ENCODE results near the gene MED16.

Gene MED16, protein sequence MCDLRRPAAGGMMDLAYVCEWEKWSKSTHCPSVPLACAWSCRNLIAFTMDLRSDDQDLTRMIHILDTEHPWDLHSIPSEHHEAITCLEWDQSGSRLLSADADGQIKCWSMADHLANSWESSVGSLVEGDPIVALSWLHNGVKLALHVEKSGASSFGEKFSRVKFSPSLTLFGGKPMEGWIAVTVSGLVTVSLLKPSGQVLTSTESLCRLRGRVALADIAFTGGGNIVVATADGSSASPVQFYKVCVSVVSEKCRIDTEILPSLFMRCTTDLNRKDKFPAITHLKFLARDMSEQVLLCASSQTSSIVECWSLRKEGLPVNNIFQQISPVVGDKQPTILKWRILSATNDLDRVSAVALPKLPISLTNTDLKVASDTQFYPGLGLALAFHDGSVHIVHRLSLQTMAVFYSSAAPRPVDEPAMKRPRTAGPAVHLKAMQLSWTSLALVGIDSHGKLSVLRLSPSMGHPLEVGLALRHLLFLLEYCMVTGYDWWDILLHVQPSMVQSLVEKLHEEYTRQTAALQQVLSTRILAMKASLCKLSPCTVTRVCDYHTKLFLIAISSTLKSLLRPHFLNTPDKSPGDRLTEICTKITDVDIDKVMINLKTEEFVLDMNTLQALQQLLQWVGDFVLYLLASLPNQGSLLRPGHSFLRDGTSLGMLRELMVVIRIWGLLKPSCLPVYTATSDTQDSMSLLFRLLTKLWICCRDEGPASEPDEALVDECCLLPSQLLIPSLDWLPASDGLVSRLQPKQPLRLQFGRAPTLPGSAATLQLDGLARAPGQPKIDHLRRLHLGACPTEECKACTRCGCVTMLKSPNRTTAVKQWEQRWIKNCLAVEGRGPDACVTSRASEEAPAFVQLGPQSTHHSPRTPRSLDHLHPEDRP

GRCh38 chr19:892894-893689 lies at the start of gene MED16, which contains the start of gene RNU6-9:
MED16 (minus strand) TSS chr19:893187; CDS start chr19:891131, 2,056 bp downstream.
RNU6-9 (plus strand) TSS chr19:893484.
- Histone ChIP-seq H3K9me3 (ENCODE audit: control insufficient read depth, insufficient read depth, low read length) (no peaks in the 10 kb centered on the region), H3K4me1 (ENCODE audit: insufficient read depth, low read length) (no peaks in the 10 kb centered on the region), H3K36me3 (ENCODE audit: insufficient read depth, low read length) (no peaks in the 10 kb centered on the region), H3K9ac (ENCODE audit: low read depth, low read length) (peak within 1 kb of the TSS; percentile 84)

- Histone ChIP-seq H3K4me1 (ENCODE audit: insufficient read depth, low read length) (no peaks in the 10 kb centered on the region), H3K9ac (ENCODE audit: low read depth, low read length) (no peak overlapping the region), H3K9me3 (ENCODE audit: control insufficient read depth, insufficient read depth, low read length) (no peaks in the 10 kb centered on the region), H3K36me3 (ENCODE audit: insufficient read depth, low read length) (peaks cover 3% of the 10 kb centered on the region; the same call in 1 of the 2 replicates)
These were observed 49.2 kb upstream of the MED16 start for GRCh38 chr19:942133-942645.

DNA sequence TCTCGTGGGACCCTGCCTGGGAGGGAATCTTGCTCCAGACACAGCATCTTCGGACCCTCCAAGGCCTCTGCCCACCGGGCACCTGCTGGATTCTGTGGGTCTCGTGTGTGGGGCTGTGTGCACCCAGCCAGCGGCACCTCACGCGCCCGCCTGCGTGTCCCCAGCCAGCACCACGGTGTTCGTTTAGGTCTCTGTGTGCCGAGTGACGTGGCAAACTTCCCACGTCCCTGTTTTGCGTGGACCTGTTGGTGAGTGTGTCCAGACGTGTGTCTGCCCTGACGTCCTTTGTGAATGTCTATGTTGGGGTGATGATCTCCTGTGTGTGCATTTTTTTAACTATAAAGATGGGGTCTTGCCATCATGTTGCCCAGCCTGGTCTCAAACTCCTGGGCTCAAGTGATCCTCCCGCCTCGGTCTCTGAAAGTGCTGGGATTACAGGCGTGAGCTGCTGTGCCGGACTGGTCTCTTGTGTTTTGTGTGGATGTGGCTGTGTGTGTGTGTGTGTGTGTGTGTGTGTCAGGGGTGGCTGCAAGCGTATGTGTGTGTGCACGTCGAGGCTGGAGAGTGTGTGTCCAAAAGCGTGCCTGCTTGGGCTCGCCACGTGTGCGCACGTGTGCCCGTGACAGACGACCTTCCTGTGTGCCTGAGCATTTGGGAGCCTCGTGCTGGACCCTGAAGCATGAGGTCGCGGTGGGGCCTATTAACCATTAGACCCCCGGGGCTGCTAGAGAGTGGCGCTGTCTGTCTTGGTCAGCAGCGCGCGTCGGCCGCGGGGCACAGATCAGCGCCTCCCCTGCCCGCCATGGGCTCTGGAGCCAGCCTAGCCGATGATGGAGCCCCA lies 48.5 kb upstream of the MED16 start:
- Histone ChIP-seq H3K9me3 (ENCODE audit: control insufficient read depth, insufficient read depth, low read length) (no peaks in the 10 kb centered on the region), H3K4me1 (ENCODE audit: insufficient read depth, low read length) (no peaks in the 10 kb centered on the region), H3K9ac (ENCODE audit: low read depth, low read length) (no peak overlapping the region), H3K36me3 (ENCODE audit: insufficient read depth, low read length) (peaks cover 3% of the 10 kb centered on the region; the same call in 1 of the 2 replicates)

- H3K9ac ChIP-seq (ENCODE audit: low read depth, low read length) = no peak overlapping the region
- H3K9me3 ChIP-seq (ENCODE audit: control insufficient read depth, insufficient read depth, low read length) = no peaks in the 10 kb centered on the region
- no peaks in the 10 kb centered on the region for H3K4me1 ChIP-seq (ENCODE audit: insufficient read depth, low read length)
- peaks cover 3% of the 10 kb centered on the region; the same call in 1 of the 2 replicates for H3K36me3 ChIP-seq (ENCODE audit: insufficient read depth, low read length)
These were observed 47.8 kb upstream of the MED16 start for GRCh38 chr19:940591-941291.

- Histone ChIP-seq H3K4me1 (ENCODE audit: insufficient read depth, low read length) (no peaks in the 10 kb centered on the region), H3K9me3 (ENCODE audit: control insufficient read depth, insufficient read depth, low read length) (no peaks in the 10 kb centered on the region), H3K36me3 (ENCODE audit: insufficient read depth, low read length) (peaks cover 3% of the 10 kb centered on the region; the same call in 1 of the 2 replicates), H3K9ac (ENCODE audit: low read depth, low read length) (no peak overlapping the region)
These were observed 46.9 kb upstream of the MED16 start for GRCh38 chr19:939922-940321.

- Histone ChIP-seq H3K36me3 (ENCODE audit: insufficient read depth, low read length) (peaks cover 3% of the 10 kb centered on the region; the same call in 1 of the 2 replicates), H3K9ac (ENCODE audit: low read depth, low read length) (no peak overlapping the region), H3K4me1 (ENCODE audit: insufficient read depth, low read length) (no peaks in the 10 kb centered on the region), H3K9me3 (ENCODE audit: control insufficient read depth, insufficient read depth, low read length) (no peaks in the 10 kb centered on the region)
These were observed 46.5 kb upstream of the MED16 start for GRCh38 chr19:939439-939838.

- Histone ChIP-seq H3K4me1 (ENCODE audit: insufficient read depth, low read length) (peaks cover 6% of the 10 kb centered on the region; the same call in 1 of the 2 replicates), H3K36me3 (ENCODE audit: insufficient read depth, low read length) (peaks cover 3% of the 10 kb centered on the region; the same call in 1 of the 2 replicates), H3K9ac (ENCODE audit: low read depth, low read length) (no peak overlapping the region), H3K9me3 (ENCODE audit: control insufficient read depth, insufficient read depth, low read length) (no peaks in the 10 kb centered on the region)
These were observed 45.4 kb upstream of the MED16 start for GRCh38 chr19:938233-938923.

- H3K4me1 ChIP-seq (ENCODE audit: insufficient read depth, low read length) = peaks cover 14% of the 10 kb centered on the region; the same call in 1 of the 2 replicates
- peaks cover 3% of the 10 kb centered on the region; the same call in 1 of the 2 replicates for H3K36me3 ChIP-seq (ENCODE audit: insufficient read depth, low read length)
- H3K9me3 ChIP-seq (ENCODE audit: control insufficient read depth, insufficient read depth, low read length) = no peaks in the 10 kb centered on the region
- no peak overlapping the region for H3K9ac ChIP-seq (ENCODE audit: low read depth, low read length)
These were observed 44.3 kb upstream of the MED16 start for GRCh38 chr19:937259-937694.

- H3K9ac ChIP-seq (ENCODE audit: low read depth, low read length) = no peak overlapping the region
- no peaks in the 10 kb centered on the region for H3K9me3 ChIP-seq (ENCODE audit: control insufficient read depth, insufficient read depth, low read length)
- peaks cover 15% of the 10 kb centered on the region; the same call in 1 of the 2 replicates for H3K4me1 ChIP-seq (ENCODE audit: insufficient read depth, low read length)
- H3K36me3 ChIP-seq (ENCODE audit: insufficient read depth, low read length) = peaks cover 3% of the 10 kb centered on the region; the same call in 1 of the 2 replicates
These were observed 43.2 kb upstream of the MED16 start for GRCh38 chr19:936175-936546.

DNA sequence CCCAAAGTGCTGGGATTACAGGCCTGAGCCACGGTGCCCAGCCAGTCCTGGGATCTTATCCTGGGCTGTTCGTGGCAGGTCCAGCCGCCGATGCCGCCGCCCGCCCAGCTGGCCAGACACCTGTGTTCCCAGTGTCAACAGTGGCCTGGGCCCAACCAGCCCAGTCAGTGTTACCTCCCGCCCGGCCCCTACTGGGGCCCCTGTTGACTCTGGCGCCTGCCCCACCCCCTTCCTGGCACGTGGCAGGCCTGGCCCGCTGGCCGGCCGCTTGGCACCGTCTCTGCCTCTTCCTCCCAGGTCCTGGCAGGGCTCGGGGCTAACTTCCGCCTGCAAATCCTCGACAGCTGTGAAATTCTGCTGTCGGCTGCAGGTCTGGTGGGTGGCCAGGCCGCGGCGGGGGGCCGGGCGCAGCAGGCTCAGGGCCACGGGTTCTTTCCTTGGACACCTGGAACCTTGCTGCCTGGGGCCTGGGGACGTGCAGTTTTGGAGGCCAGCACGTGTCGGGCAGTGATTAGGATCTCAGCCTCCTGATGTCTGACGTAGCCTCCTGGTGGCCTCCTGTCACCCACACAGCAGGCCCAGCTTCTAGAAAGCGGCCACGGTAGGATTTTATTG lies 42.0 kb upstream of the MED16 start:
- no peak overlapping the region for H3K9ac ChIP-seq (ENCODE audit: low read depth, low read length)
- no peaks in the 10 kb centered on the region for H3K9me3 ChIP-seq (ENCODE audit: control insufficient read depth, insufficient read depth, low read length)
- peaks cover 15% of the 10 kb centered on the region; the same call in 1 of the 2 replicates for H3K4me1 ChIP-seq (ENCODE audit: insufficient read depth, low read length)
- H3K36me3 ChIP-seq (ENCODE audit: insufficient read depth, low read length) = peaks cover 3% of the 10 kb centered on the region; the same call in 1 of the 2 replicates

DNA sequence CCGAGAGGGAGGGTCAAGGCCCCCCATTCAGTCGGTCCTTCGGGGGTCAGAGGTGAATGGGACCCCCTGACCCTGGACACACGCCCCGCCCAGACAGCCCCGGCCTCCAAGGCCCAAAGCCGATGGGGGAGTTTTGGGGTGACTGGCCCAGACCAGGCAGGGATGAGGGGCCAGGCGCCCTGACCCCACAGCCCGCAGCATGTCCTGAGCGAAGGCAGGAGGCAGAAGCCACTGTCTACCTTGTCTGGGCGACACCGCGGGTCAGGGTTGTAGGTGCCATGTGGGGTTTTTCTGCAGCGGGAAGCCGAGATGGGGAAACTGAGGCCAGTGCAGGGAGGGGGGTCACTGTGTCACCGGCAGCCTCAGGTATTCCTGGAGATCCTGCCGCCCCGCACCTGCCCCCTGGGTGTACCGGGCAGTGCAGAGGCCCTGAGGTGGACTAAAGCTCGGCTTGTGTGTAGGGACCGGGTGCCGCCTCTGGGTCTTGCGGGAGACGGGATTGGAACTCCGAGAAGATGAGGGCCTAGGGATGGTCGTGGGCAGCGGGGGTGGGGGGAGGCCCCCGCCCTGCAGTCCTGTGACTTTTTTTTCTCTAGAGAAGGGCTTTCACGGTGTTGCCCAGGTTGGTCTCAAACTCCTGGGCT lies 41.3 kb upstream of the MED16 start:
- Histone ChIP-seq H3K36me3 (ENCODE audit: insufficient read depth, low read length) (peaks cover under 1% of the 10 kb centered on the region; the same call in 1 of the 2 replicates), H3K9me3 (ENCODE audit: control insufficient read depth, insufficient read depth, low read length) (no peaks in the 10 kb centered on the region), H3K4me1 (ENCODE audit: insufficient read depth, low read length) (peaks cover 15% of the 10 kb centered on the region; the same call in 1 of the 2 replicates), H3K9ac (ENCODE audit: low read depth, low read length) (no peak overlapping the region)
